Skeletal muscle tissue (tissue), 4 donors: ENCODE results near the gene TAF5L. TPM values are rescaled to one million over a fixed set of nuclear protein-coding genes. Genes with fewer than 3 reads are reported as not detected.

ENCODE experiments used
- H3K27ac ChIP-seq: one replicate; pipeline ENCODE4 v1.7.0; 2013; ENCODE audit warnings: mild to moderate bottlenecking, low read depth, low read length, inconsistent platforms
- H3K27me3 ChIP-seq, 3 donors: one replicate each; pipeline ENCODE4 v1.7.0; 2013; ENCODE audit warnings: low read length in 3 of 3; ENCODE audit not compliant: control insufficient read depth in 3 of 3, insufficient read depth in 3 of 3
- H3K36me3 ChIP-seq, 3 donors: one replicate each; pipeline ENCODE4 v1.7.0; 2013; ENCODE audit warnings: low read length in 3 of 3; ENCODE audit not compliant: control insufficient read depth in 3 of 3, insufficient read depth in 3 of 3
- H3K4me1 ChIP-seq, 3 donors: one replicate each; pipeline ENCODE4 v1.7.0; 2013; ENCODE audit warnings: low read length in 3 of 3, mild to moderate bottlenecking in 3 of 3; ENCODE audit not compliant: control insufficient read depth in 3 of 3, insufficient read depth in 3 of 3
- H3K4me3 ChIP-seq, 3 donors: one replicate each; pipeline ENCODE4 v1.7.0; 2013; ENCODE audit warnings: low read length in 3 of 3
- H3K9ac ChIP-seq, 3 donors: one replicate each; pipeline ENCODE4 v1.7.0; 2013; ENCODE audit warnings: low read length in 3 of 3, mild to moderate bottlenecking in 3 of 3, moderate library complexity in 2 of 3, low read depth in 1 of 3
- H3K9me3 ChIP-seq, 3 donors: one replicate each; pipeline ENCODE4 v1.7.0; 2013; ENCODE audit warnings: low read length in 3 of 3; ENCODE audit not compliant: control insufficient read depth in 3 of 3
- total RNA-seq: library from RNA; depleted of rRNA; stranded (reverse); fragments of >200 nt; gene quantifications from one replicate; pipeline ENCODE4 v1.2.3, GENCODE V29; 2014
- donor health status: Osteomylitis.

Gene TAF5L
- total RNA-seq, 1 donor from 2014 or later = 9.9 TPM

DNA sequence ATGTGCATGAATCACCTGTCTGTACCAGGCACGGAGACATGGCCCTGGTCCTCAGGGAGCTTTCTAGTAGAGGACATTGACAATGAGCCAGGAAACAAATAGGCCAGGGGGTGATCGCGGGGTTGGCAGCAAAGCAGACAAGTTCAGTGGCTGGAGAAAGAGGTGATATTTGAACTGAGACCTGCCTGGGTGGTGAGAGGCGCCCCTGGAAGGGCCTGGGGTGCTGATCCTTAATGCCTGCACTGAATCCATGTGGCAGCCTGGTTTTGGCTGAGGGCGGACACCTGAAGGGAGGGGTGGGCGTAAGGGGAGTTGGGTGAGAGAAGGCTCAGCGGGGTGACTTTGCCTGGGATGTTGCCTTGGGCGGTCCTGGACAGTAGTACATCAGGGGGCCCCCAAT is 36.0 kb upstream of the TAF5L start:
- peaks cover 4 to 14% (median 9%) of the 10 kb centered on the region in 3 donors for H3K36me3 ChIP-seq
- H3K9ac ChIP-seq = no peak overlapping the region
- H3K27me3 ChIP-seq = no peaks in the 10 kb centered on the region
- no peaks in the 10 kb centered on the region for H3K9me3 ChIP-seq
- H3K4me3 ChIP-seq = no peak overlapping the region
- peaks cover 5 to 14% (median 8%) of the 10 kb centered on the region in 3 donors for H3K4me1 ChIP-seq
- H3K27ac ChIP-seq = no peak overlapping the region

DNA sequence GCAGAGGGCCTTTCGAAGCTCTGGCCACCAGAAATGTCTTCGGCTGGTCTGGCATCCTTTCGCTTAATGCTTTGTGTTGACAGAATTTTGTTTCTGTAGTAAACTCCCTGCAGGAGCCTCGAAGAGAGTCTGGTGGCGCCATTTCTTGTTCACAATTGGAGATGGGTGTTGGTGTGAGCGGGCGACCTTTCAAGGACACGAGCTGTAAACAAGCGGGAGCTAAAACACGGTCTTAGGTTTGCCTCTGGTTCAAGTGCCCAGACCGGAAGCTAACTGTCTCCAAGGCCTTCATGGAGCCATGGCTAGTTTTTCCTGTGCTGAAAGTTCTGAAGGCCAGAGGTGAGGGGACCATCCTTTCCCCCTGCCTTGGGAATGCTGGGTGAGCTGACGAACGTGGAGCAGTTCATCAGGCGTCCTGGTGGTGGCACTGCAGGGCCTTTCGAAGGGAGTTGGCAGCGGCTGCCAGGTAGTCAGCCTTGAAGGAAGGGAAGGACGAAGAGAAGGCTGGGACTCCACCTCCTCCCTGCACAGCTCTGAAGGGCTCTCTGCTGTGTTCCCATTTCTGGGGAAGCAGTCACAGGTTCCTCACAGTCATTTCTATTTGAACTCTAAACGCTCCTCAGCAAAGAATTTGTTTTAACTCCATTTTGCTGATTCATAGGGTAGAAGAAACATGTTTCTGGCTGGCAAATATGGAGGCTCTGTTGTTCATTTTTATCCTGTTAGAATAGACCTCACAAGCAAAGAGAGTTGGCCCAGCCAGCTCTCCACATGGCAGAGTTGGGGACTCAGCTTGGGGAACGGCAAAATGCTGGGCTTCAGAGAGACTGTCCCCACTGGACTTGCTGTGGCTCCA is 35.3 kb upstream of the TAF5L start:
- Histone ChIP-seq H3K4me3 (no peak overlapping the region), H3K9ac (no peak overlapping the region), H3K36me3 (peaks cover 4 to 20% (median 14%) of the 10 kb centered on the region in 3 donors), H3K27ac (no peak overlapping the region), H3K27me3 (no peaks in the 10 kb centered on the region), H3K9me3 (no peaks in the 10 kb centered on the region), H3K4me1 (peaks cover 5 to 14% (median 8%) of the 10 kb centered on the region in 3 donors)

DNA sequence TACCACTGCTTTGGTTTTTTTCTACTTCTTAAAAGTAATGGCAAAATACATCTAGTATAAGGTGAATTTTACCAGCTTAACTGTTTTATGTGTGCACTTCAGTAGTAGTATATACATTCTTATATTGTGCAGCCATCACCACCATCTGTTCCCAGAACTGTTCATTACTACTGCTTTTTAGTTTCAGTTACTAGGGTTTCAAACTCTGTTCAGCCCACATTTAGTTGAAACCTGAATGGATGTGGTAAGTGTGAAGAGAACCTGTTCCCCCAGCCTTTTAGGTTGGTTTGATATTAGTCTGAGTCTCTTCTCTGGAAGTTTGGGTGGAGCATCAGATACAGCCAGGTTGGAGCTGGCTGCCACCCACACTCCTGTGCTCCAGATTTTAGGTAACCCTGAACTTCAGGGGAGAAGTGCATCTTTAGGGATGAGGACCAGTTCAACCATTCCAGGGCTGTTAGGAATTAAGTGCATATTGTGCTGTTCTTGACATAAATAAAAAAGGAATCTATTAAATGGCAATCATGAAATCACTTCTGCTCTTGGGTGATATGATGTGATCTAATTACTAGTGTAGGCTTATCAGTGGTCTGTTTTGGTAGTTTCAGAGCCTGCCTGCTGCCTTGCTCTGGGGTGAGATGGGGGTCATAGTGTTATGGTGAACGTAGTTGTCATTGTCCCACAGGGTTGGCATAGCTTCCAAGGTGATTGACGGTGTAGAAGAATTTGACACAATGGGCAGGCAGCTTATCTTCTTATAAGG is 32.3 kb upstream of the TAF5L start:
- H3K4me3 ChIP-seq = no peak overlapping the region
- H3K4me1 ChIP-seq = peaks cover 0 to 7% (median 0%) of the 10 kb centered on the region in 3 donors
- no peak overlapping the region for H3K27ac ChIP-seq
- H3K9me3 ChIP-seq = no peaks in the 10 kb centered on the region
- no peaks in the 10 kb centered on the region for H3K27me3 ChIP-seq
- no peak overlapping the region for H3K9ac ChIP-seq
- H3K36me3 ChIP-seq = peaks cover 11 to 38% (median 27%) of the 10 kb centered on the region in 3 donors

DNA sequence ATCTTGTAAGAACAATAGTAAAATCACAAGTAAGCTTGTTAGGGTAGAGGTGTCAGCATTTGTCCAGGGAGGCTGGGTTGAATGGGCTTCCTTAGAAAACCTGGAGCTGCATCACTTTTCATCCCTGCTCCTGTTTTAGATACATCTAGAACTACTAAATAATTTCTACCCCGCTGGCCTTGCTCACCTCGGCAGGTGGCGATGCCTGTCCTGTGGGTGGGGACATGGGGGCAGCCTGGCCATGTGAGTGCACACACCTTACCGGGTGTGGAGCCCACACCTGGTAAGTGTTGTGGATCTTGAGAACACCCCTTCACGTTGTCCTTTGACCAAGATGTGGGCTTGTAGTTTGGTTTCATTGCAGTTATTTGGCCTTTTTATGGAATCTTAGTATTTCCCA is 29.9 kb upstream of the TAF5L start:
- Histone ChIP-seq H3K4me1 (no peaks in the 10 kb centered on the region), H3K4me3 (no peak overlapping the region), H3K9ac (no peak overlapping the region), H3K27ac (no peak overlapping the region), H3K9me3 (no peaks in the 10 kb centered on the region), H3K27me3 (no peaks in the 10 kb centered on the region), H3K36me3 (peaks cover 17 to 49% (median 43%) of the 10 kb centered on the region in 3 donors)

DNA sequence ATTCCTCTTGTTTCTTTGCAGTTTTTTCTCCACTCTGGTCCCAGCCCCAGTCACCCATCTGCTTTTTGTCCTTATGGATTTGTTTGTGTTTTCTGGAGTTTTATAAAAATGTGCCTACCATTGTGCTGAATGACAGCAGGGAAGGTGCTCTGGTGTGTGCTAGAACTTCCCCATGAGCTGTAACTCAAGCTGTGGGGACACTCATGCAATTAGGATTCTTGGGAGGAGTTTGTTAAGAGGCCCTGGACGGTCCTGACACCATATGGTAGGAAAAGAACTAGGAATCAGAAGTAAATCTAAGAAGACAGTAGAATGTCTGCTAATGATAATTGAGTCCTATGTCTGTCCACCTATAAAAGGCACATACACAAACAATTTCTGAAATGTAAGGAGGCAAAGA is 27.5 kb upstream of the TAF5L start:
- H3K27me3 ChIP-seq = no peaks in the 10 kb centered on the region
- no peak overlapping the region for H3K9ac ChIP-seq
- peaks cover 26 to 61% (median 51%) of the 10 kb centered on the region in 3 donors for H3K36me3 ChIP-seq
- no peaks in the 10 kb centered on the region for H3K4me1 ChIP-seq
- H3K9me3 ChIP-seq = no peaks in the 10 kb centered on the region
- no peak overlapping the region for H3K27ac ChIP-seq
- H3K4me3 ChIP-seq = no peak overlapping the region

DNA sequence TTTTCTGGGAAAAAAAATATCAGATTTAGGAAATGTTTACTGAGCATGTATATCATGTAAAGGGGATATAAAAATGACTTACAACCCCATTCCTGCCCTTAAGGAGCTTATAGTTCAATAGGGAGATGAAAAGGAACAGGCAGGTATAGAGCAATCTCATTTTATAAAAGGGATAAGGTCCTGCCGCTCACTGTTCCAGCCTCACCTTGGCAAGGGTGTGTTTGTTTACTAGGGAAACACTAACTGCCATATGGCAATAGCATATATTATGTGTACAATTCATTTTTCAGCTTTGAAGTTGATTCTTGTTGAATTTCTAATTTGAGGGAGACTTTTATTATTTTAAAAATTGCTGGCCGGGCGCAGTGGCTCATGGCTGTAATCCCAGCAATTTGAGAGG is 25.6 kb upstream of the TAF5L start:
- Histone ChIP-seq H3K4me1 (no peaks in the 10 kb centered on the region), H3K4me3 (no peak overlapping the region), H3K36me3 (peaks cover 41 to 67% (median 64%) of the 10 kb centered on the region in 3 donors), H3K27ac (no peak overlapping the region), H3K27me3 (no peaks in the 10 kb centered on the region), H3K9ac (no peak overlapping the region), H3K9me3 (no peaks in the 10 kb centered on the region)

DNA sequence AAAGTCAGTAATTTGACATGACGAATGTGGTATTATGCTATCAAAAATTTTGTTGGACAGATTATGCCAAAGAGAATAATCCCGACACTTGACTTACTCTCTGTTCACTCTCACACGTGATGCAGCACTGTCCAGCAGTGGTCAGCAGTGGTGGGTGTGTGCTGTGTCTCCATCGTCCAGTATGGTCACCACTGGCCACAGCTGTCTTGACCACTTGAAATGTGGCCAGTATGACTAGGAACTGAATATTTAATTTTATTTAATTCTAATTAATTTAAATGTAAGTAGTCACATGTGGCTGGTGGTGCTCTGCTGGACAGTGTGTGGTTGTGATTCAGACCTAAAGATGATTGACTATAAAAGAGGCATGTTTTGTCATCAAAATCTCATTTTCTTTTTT is 24.1 kb upstream of the TAF5L start:
- no peaks in the 10 kb centered on the region for H3K27me3 ChIP-seq
- H3K9me3 ChIP-seq = no peaks in the 10 kb centered on the region
- no peaks in the 10 kb centered on the region for H3K4me1 ChIP-seq
- H3K27ac ChIP-seq = no peak overlapping the region
- no peak overlapping the region for H3K4me3 ChIP-seq
- no peak overlapping the region for H3K9ac ChIP-seq
- H3K36me3 ChIP-seq = peaks cover 45 to 71% (median 67%) of the 10 kb centered on the region in 3 donors

DNA sequence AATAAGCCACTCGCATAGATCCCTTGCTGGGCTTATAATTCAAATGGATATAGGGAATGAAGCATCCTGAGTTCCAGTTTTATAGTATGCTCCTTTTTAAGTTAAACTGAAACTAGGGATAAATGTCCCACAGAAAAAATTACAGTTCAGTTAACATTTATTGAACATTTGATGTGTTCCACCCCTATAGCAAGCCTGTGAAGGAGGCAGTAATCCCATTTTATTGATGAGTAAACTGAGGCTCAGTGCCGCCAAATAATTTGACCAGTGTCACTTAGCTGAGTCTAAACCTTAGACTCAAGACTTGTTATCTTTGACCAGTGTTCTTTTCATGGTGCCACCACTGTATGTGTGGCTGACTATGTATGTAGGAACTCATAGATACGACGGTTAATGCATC is 22.5 kb upstream of the TAF5L start:
- H3K4me1 ChIP-seq = no peaks in the 10 kb centered on the region
- H3K27me3 ChIP-seq = no peaks in the 10 kb centered on the region
- H3K9ac ChIP-seq = no peak overlapping the region
- no peak overlapping the region for H3K4me3 ChIP-seq
- H3K9me3 ChIP-seq = no peaks in the 10 kb centered on the region
- H3K27ac ChIP-seq = no peak overlapping the region
- H3K36me3 ChIP-seq = peaks cover 50 to 72% (median 72%) of the 10 kb centered on the region in 3 donors

DNA sequence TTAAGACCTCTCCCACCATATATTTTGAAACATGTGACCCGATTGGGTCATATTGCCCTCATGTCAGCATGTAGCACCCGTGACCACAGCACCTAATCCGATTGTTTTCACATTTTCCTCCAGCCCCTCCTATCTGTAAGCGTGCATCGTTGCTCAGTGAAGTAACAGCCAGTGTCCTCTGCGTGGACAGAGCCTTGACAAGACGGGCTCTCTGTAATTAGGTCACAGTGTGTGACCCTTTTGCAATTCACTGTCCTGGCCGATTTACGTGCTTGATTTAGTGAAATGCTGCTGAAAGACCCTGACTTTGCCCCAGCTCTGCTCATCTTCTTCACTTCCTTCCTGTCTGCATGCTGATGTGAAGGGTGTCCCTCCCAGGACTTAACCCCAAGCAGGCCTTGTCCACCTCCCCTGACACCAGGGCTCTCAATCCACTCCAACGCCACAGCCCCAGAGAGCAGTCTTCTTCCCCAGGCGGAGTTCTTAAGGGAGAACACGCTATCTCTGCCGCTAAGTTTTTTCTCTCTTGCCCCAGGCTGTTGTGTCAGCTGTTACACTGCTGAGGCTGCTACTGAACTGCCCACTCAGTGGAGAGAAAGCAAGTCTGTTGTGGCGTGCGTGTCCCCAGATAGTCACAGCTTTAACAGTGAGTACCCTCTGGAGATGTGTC is 19.5 kb upstream of the TAF5L start:
- H3K27me3 ChIP-seq = no peaks in the 10 kb centered on the region
- no peak overlapping the region for H3K27ac ChIP-seq
- peaks cover 44 to 63% (median 60%) of the 10 kb centered on the region in 3 donors for H3K36me3 ChIP-seq
- H3K9ac ChIP-seq = no peak overlapping the region
- H3K4me1 ChIP-seq = peaks cover 11 to 26% (median 21%) of the 10 kb centered on the region in 3 donors
- H3K9me3 ChIP-seq = no peaks in the 10 kb centered on the region
- H3K4me3 ChIP-seq = no peak overlapping the region
